Ovary (tissue), 10 donors: ENCODE data around the gene IGFL4. TPM values are rescaled to one million over a fixed set of nuclear protein-coding genes. Genes with fewer than 3 reads are reported as not detected.

ENCODE experiments used
- DNase-seq, 5 donors: peaks; one replicate each; pipeline ENCODE4 v3.0.0-alpha.2; 2019 to 2020
- H3K27ac ChIP-seq, 2 donors: fragments of 200-600 bp; one replicate each; pipeline versions ENCODE4 v1.5.1 to v1.8.0; 2019 to 2022
- H3K27me3 ChIP-seq: fragments of 200-600 bp; one replicate; pipeline ENCODE4 v1.8.0; 2022
- H3K36me3 ChIP-seq: fragments of 200-600 bp; sonication (generic); one replicate; pipeline ENCODE4 v1.5.1; 2019
- H3K4me1 ChIP-seq: one replicate; pipeline ENCODE4 v1.8.1; 2013; ENCODE audit warnings: mild to moderate bottlenecking, moderate library complexity; ENCODE audit not compliant: insufficient read depth
- H3K4me3 ChIP-seq: fragments of 200-600 bp; sonication (generic); one replicate; pipeline ENCODE4 v1.5.1; 2017
- H3K9me3 ChIP-seq, 2 donors: fragments of 200-600 bp in 1 of 2; sonication (generic) in 1 of 2; one replicate each; pipeline versions ENCODE4 v1.5.1 to v1.8.1; 2013 to 2019; ENCODE audit warnings: mild to moderate bottlenecking in 1 of 2, moderate library complexity in 1 of 2
- CTCF ChIP-seq, 3 donors: fragments of 450-650 bp in 2 of 3; fragments of 200-600 bp in 1 of 3; IDR thresholded peaks; one replicate each; pipeline versions ENCODE4 v1.5.1 to v1.8.0; 2016 to 2022; ENCODE audit warnings: antibody characterized with exemption in 3 of 3, mild to moderate bottlenecking in 1 of 3
- EP300 ChIP-seq: sonication (generic); formaldehyde crosslinking; IDR thresholded peaks from one replicate; pipeline ENCODE4 v1.6.1; 2017; ENCODE audit warnings: antibody characterized with exemption
- POLR2A ChIP-seq: fragments of 450-650 bp; IDR thresholded peaks from one replicate; pipeline ENCODE4 v1.6.1; 2017; ENCODE audit warnings: antibody characterized with exemption, mild to moderate bottlenecking, moderate library complexity
- WGBS, 3 donors: extraction: QIAGEN DNeasy Blood & Tissue Kit in 1 of 3; methylation state at CpG; one replicate each; pipeline versions ENCODE4 v1.1.5 to v1.1.7; 2013 to 2017; 5-methylcytosine and 5-hydroxymethylcytosine counted together
- intact Hi-C, 4 donors: fragments of 100-400 bp; cut with DNase I; formaldehyde crosslinking; loops; one replicate each; pipeline versions ENCODE4 v1.11.0 to v1.15.1; 2022 to 2023
- long read RNA-seq, 3 donors: library from polyadenylated mRNA in 2 of 3; unstranded in 2 of 3; transcript quantifications; one replicate each; pipeline ENCODE4 v2.0.0 and lab custom pipeline, GENCODE V29; 2021 to 2026
- polyA plus RNA-seq, 2 donors: library from polyadenylated mRNA; stranded (reverse); fragments of 200-250 nt in 1 of 2; fragments of 350-450 nt in 1 of 2; fragmentation: Illumina TruSeq in 1 of 2; extraction: RNeasy Lipid Tissue Mini Kit (QIAGEN cat#74804) in 1 of 2; gene quantifications; one replicate each; pipeline ENCODE4 v1.2.3, GENCODE V29; 2013 to 2014
- total RNA-seq, 7 donors: library from RNA; depleted of rRNA in 2 of 7; stranded (reverse); fragments of >200 nt in 2 of 7; fragmentation: NEBNext Ultra II Directional in 3 of 7; extraction: Animal tissue kit (Norgen Biotek cat#: 25700) in 3 of 7; gene quantifications; one replicate each; pipeline versions ENCODE4 v1.1.0 to v1.2.4, GENCODE V29; 2016 to 2023
- donor health status: DM: no; HTN: no; CAD: no; lungs with moderate emphysema.
- donor health status: DM: no; HTN: no; CAD: no.
- donor health status: Bipolar disorder and iron deficiency.
- donor health status: DM: yes; HTN: yes; CAD: no.
- donor health status: DM: no; HTN: no; CAD: no.
- donor health status: DM: yes; HTN: yes; CAD: no.

IGFL4 gene
- total RNA-seq, result not detected
- not detected for polyA plus RNA-seq
- long read RNA-seq, donor 1, result 0 reads
- long read RNA-seq, donor 2, partial matches to known transcripts, result 0 of 1 reads
- long read RNA-seq, donor 2, other reads (novel, unspliced or antisense), result 0 of 1 reads
- long read RNA-seq, donor 3, result 0 reads

- intact Hi-C loops, result no loop called here
- Histone ChIP-seq H3K36me3 (no peaks in the 10 kb centered on the region), H3K4me1 (no peaks in the 10 kb centered on the region), H3K27ac (no peak within 1 kb of the TSS), H3K27me3 (no peaks in the 10 kb centered on the region), H3K9me3 (no peaks in the 10 kb centered on the region), H3K4me3 (no peak within 1 kb of the TSS)
- no peak for TF ChIP-seq POLR2A
- TF ChIP-seq EP300, result no peak
- no peak for TF ChIP-seq CTCF (IDR thresholded peaks at IDR 0.05)
- WGBS, 3 donors, result 17 to 21% (median 17%) methylated on average over 7 of the region's 7 CpGs
- no peak for DNase-seq
Measured at GRCh38 chr19:46040952-46041500, at the start of gene IGFL4. Gene IGFL4, minus strand, starts transcription at chr19:46041002. Its CDS starts 40 bp downstream, at chr19:46040962.

- H3K9me3 ChIP-seq, result no peaks in the 10 kb centered on the region
- 82 to 94% (median 93%) methylated on average over 5 of the region's 5 CpGs for WGBS, 3 donors
- H3K27me3 ChIP-seq, result no peaks in the 10 kb centered on the region
- no peaks in the 10 kb centered on the region for H3K36me3 ChIP-seq
- DNase-seq, result no peak
- no peak overlapping the region for H3K4me3 ChIP-seq
- TF ChIP-seq POLR2A (no peak), EP300 (no peak), CTCF (IDR thresholded peaks at IDR 0.05) (no peak)
- no peak overlapping the region for H3K27ac ChIP-seq
- H3K4me1 ChIP-seq, result no peaks in the 10 kb centered on the region
- intact Hi-C loops, result no loop called here
Measured at GRCh38 chr19:46090444-46090843, 49.6 kb upstream of the IGFL4 start.

- 86 to 93% (median 93%) methylated on average over 1 of the region's 1 CpG for WGBS, 3 donors
- H3K27ac ChIP-seq, result no peak overlapping the region
- intact Hi-C loops, result loop anchor here in 1 of 4 donors (10.0 kb wide), 1 partner anchor 175 kb away; no protein-coding TSS in a partner anchor
- H3K9me3 ChIP-seq, result no peaks in the 10 kb centered on the region
- DNase-seq, result no peak
- H3K36me3 ChIP-seq, result no peaks in the 10 kb centered on the region
- H3K27me3 ChIP-seq, result no peaks in the 10 kb centered on the region
- no peak overlapping the region for H3K4me3 ChIP-seq
- TF ChIP-seq EP300 (no peak), POLR2A (no peak), CTCF (IDR thresholded peaks at IDR 0.05) (no peak)
- no peaks in the 10 kb centered on the region for H3K4me1 ChIP-seq
Measured at GRCh38 chr19:46089432-46089831, 48.6 kb upstream of the IGFL4 start.

DNA sequence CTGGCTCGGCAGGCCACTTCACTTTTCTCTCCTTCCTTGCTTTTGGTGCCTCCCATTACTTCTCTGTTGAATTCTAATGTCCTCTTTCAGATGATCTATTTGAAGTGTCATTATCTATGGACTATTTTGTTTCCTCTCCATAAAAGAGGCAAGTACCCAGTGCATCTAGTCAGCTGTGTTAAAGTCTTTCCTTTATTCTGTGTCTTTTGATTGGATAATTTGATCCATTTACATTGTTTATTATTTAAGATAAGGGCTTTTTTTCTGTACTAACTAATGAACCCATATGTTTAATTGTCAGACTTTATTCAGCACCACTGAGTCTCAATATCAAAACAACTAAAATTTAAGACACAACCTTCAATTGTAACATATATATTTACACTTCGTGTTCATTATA is 47.3 kb upstream of the IGFL4 start:
- no peaks in the 10 kb centered on the region for H3K36me3 ChIP-seq
- H3K4me1 ChIP-seq, result no peaks in the 10 kb centered on the region
- no peaks in the 10 kb centered on the region for H3K9me3 ChIP-seq
- DNase-seq, result no peak
- TF ChIP-seq EP300 (no peak), CTCF (IDR thresholded peaks at IDR 0.05) (no peak), POLR2A (no peak)
- H3K4me3 ChIP-seq, result no peak overlapping the region
- intact Hi-C loops, result loop anchor here in 1 of 4 donors (10.0 kb wide), 1 partner anchor 177 kb away; no protein-coding TSS in a partner anchor
- WGBS, 3 donors, result 86 to 93% (median 90%) methylated on average over 2 of the region's 2 CpGs
- H3K27me3 ChIP-seq, result no peaks in the 10 kb centered on the region
- no peak overlapping the region for H3K27ac ChIP-seq
